ENCODE data around the gene GLIS1. TPM values are rescaled to one million over a fixed set of nuclear protein-coding genes. Genes with fewer than 3 reads are reported as not detected.
A peak's percentile ranks its signal among the peaks of the same experiment; 100 is the strongest.

The GLIS1 gene
- under 1 TPM in 2 of 4 donors, not detected in 2; 0.16 to 0.27 TPM for total RNA-seq

GRCh38 chr1:53739109-53739681 lies at the start of gene GLIS1:
TSS of gene GLIS1 (minus strand) at chr1:53739164. CDS start at chr1:53738064, 1,100 bp downstream.
- peak; percentile 96 for ATAC-seq
- H3K9me3 ChIP-seq: no peaks in the 10 kb centered on the region
- WGBS, 2 donors (ENCODE audit: low coverage in 1 of 2): 0% methylated on average over 1 of the region's 73 CpGs; no CpG with 5 or more reads in 1 of the 2 donors
- H3K27me3 ChIP-seq: peaks cover 83% of the 10 kb centered on the region
- H3K4me3 ChIP-seq: peak within 1 kb of the TSS; percentile 24 to 63
- TF ChIP-seq POLR2AphosphoS5 (IDR thresholded peaks at IDR 0.05): no peak
- peak in 1 of 2 donors; percentile 16 for TF ChIP-seq POLR2A (IDR thresholded peaks at IDR 0.05)
- H3K36me3 ChIP-seq: no peaks in the 10 kb centered on the region
- peak within 1 kb of the TSS in 1 of 4 donors; percentile 52 for H3K27ac ChIP-seq
- H3K4me1 ChIP-seq: peaks cover 0 to 28% (median 17%) of the 10 kb centered on the region in 3 donors

GRCh38 chr1:53787655-53788054 lies 48.7 kb upstream of the GLIS1 start:
- Histone ChIP-seq H3K36me3 (peaks cover 0 to 82% of the 10 kb centered on the region in 2 donors), H3K27ac (no peak overlapping the region), H3K27me3 (no peaks in the 10 kb centered on the region), H3K4me3 (no peak overlapping the region), H3K4me1 (no peaks in the 10 kb centered on the region), H3K9me3 (no peaks in the 10 kb centered on the region)
- ATAC-seq: no peak
- TF ChIP-seq CTCF (IDR thresholded peaks at IDR 0.05) (no peak), POLR2AphosphoS5 (IDR thresholded peaks at IDR 0.05) (no peak), POLR2A (IDR thresholded peaks at IDR 0.05) (no peak), EP300 (IDR thresholded peaks at IDR 0.05) (no peak)
- 88 to 100% methylated on average over 3 of the region's 3 CpGs for WGBS, 2 donors (ENCODE audit: low coverage in 1 of 2)

- no peaks in the 10 kb centered on the region for H3K27me3 ChIP-seq
- TF ChIP-seq POLR2AphosphoS5 (IDR thresholded peaks at IDR 0.05) (no peak), POLR2A (IDR thresholded peaks at IDR 0.05) (no peak), CTCF (IDR thresholded peaks at IDR 0.05) (no peak)
- ATAC-seq: no peak
- H3K27ac ChIP-seq: no peak overlapping the region
- 93% methylated on average over 1 of the region's 1 CpG; no CpG with 5 or more reads in 1 of the 2 donors for WGBS, 2 donors (ENCODE audit: low coverage in 1 of 2)
- no peaks in the 10 kb centered on the region for H3K9me3 ChIP-seq
- no peaks in the 10 kb centered on the region for H3K4me1 ChIP-seq
- no peak overlapping the region for H3K4me3 ChIP-seq
- peaks cover 0 to 76% of the 10 kb centered on the region in 2 donors for H3K36me3 ChIP-seq
These were observed 44.1 kb upstream of the GLIS1 start for GRCh38 chr1:53783056-53783455.

GRCh38 chr1:53781654-53782053 lies 42.7 kb upstream of the GLIS1 start:
- H3K36me3 ChIP-seq: peaks cover 0 to 75% of the 10 kb centered on the region in 2 donors
- WGBS, 2 donors (ENCODE audit: low coverage in 1 of 2): 92 to 93% methylated on average over 3 of the region's 3 CpGs
- ATAC-seq: no peak
- H3K27ac ChIP-seq: no peak overlapping the region
- no peaks in the 10 kb centered on the region for H3K4me1 ChIP-seq
- no peaks in the 10 kb centered on the region for H3K9me3 ChIP-seq
- H3K4me3 ChIP-seq: no peak overlapping the region
- H3K27me3 ChIP-seq: no peaks in the 10 kb centered on the region
- no peak for TF ChIP-seq POLR2A (IDR thresholded peaks at IDR 0.05)
- TF ChIP-seq CTCF (IDR thresholded peaks at IDR 0.05): no peak
- no peak for TF ChIP-seq POLR2AphosphoS5 (IDR thresholded peaks at IDR 0.05)
- no peak for TF ChIP-seq EP300 (IDR thresholded peaks at IDR 0.05)

- Histone ChIP-seq H3K27me3 (no peaks in the 10 kb centered on the region), H3K4me1 (no peaks in the 10 kb centered on the region), H3K4me3 (no peak overlapping the region), H3K36me3 (peaks cover 0 to 36% of the 10 kb centered on the region in 2 donors), H3K27ac (no peak overlapping the region), H3K9me3 (no peaks in the 10 kb centered on the region)
- WGBS, 2 donors (ENCODE audit: low coverage in 1 of 2): 82 to 100% methylated on average over 1 of the region's 1 CpG
- no peak for TF ChIP-seq POLR2AphosphoS5 (IDR thresholded peaks at IDR 0.05)
- no peak for TF ChIP-seq EP300 (IDR thresholded peaks at IDR 0.05)
- TF ChIP-seq CTCF (IDR thresholded peaks at IDR 0.05): no peak
- ATAC-seq: no peak
These were observed 38.3 kb upstream of the GLIS1 start for GRCh38 chr1:53777272-53777671.
